ENCODE measurements around the gene ANHX. TPM values are rescaled to one million over a fixed set of nuclear protein-coding genes. Genes with fewer than 3 reads are reported as not detected.

The ANHX gene
- total RNA-seq, 1 experiment from 2014 or later: not detected

GRCh38 chr12:133233993-133234564 lies 1.6 kb downstream of the ANHX start:
- Histone ChIP-seq H3F3A (ENCODE audit: low read length, unreplicated experiment) (no peaks in the 10 kb centered on the region), H3K4me2 (ENCODE audit: low read length) (no peak overlapping the region), H3K36me3 (ENCODE audit: low read depth, low read length) (no peaks in the 10 kb centered on the region), H3K9me3 (ENCODE audit: low read length) (no peaks in the 10 kb centered on the region), H3K27me3 (ENCODE audit: low read length) (no peaks in the 10 kb centered on the region), H3K4me1 (ENCODE audit: insufficient read depth, low read length) (no peaks in the 10 kb centered on the region), H2AFZ (ENCODE audit: low read length) (no peak overlapping the region), H4K20me1 (ENCODE audit: low read length) (no peaks in the 10 kb centered on the region), H3K9ac (ENCODE audit: low read length) (no peak overlapping the region), H3K27ac (ENCODE audit: low read length) (no peak overlapping the region), H3K79me2 (ENCODE audit: low read length) (no peaks in the 10 kb centered on the region), H3K4me3 (ENCODE audit: low read length) (no peak overlapping the region), H3K9me2 (replicated peaks; ENCODE audit: low read length) (no peaks in the 10 kb centered on the region)
- DNase-seq (no peak), ATAC-seq (no peak)
- intact Hi-C loops (cut with micrococcal nuclease): no loop called here
- TF ChIP-seq EZH2phosphoT487 (IDR thresholded peaks at IDR 0.05; ENCODE audit: borderline replicate concordance, low read length) (no peak), EZH2 (IDR thresholded peaks at IDR 0.05; ENCODE audit: low read length, unreplicated experiment) (no peak)
- TF ChIP-seq, protein P1, sequence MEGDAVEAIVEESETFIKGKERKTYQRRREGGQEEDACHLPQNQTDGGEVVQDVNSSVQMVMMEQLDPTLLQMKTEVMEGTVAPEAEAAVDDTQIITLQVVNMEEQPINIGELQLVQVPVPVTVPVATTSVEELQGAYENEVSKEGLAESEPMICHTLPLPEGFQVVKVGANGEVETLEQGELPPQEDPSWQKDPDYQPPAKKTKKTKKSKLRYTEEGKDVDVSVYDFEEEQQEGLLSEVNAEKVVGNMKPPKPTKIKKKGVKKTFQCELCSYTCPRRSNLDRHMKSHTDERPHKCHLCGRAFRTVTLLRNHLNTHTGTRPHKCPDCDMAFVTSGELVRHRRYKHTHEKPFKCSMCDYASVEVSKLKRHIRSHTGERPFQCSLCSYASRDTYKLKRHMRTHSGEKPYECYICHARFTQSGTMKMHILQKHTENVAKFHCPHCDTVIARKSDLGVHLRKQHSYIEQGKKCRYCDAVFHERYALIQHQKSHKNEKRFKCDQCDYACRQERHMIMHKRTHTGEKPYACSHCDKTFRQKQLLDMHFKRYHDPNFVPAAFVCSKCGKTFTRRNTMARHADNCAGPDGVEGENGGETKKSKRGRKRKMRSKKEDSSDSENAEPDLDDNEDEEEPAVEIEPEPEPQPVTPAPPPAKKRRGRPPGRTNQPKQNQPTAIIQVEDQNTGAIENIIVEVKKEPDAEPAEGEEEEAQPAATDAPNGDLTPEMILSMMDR (conservative IDR thresholded peaks at IDR 0.05; ENCODE audit: low read depth, low read length): no peak
- BruUV-seq (replicated peaks): no TSS peak
- POLR2A ChIA-PET (ENCODE audit: unreplicated experiment): no interaction called here
- CTCF ChIA-PET: no interaction called here

DNA sequence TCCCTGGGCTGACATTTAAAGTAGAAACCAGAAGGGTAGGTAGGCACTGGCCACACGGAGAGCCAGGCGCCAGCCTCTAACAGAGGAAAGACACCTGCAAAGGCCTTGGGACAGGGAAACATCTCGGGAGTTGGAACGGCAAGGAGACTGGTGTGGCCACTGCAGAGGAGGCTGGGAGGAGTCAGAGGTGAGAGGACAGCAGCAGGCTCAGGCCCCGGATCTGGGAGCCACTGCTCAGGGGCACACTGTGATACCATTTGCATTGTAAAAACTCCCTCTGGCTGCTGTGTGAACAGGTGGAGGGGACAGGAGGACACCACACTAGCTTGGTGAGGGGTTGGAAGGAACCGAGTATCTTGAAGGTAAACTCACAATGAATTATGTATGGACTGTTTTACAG lies 2.7 kb downstream of the ANHX start:
- H3K36me3 ChIP-seq (ENCODE audit: low read depth, low read length): no peaks in the 10 kb centered on the region
- no peak overlapping the region for H3K4me2 ChIP-seq (ENCODE audit: low read length)
- no peaks in the 10 kb centered on the region for H3K4me1 ChIP-seq (ENCODE audit: insufficient read depth, low read length)
- BruUV-seq (replicated peaks): no TSS peak
- no peaks in the 10 kb centered on the region for H3K9me3 ChIP-seq (ENCODE audit: low read length)
- H4K20me1 ChIP-seq (ENCODE audit: low read length): no peaks in the 10 kb centered on the region
- H3K4me3 ChIP-seq (ENCODE audit: low read length): no peak overlapping the region
- DNase-seq: no peak
- ATAC-seq: no peak
- intact Hi-C loops (cut with micrococcal nuclease): no loop called here
- H3K9ac ChIP-seq (ENCODE audit: low read length): no peak overlapping the region
- H3K27ac ChIP-seq (ENCODE audit: low read length): no peak overlapping the region
- H3K27me3 ChIP-seq (ENCODE audit: low read length): no peaks in the 10 kb centered on the region
- H3K9me2 ChIP-seq (replicated peaks; ENCODE audit: low read length): no peaks in the 10 kb centered on the region
- no peaks in the 10 kb centered on the region for H3K79me2 ChIP-seq (ENCODE audit: low read length)
- ChIA-PET POLR2A (ENCODE audit: unreplicated experiment) (no interaction called here), CTCF (no interaction called here)
- H3F3A ChIP-seq (ENCODE audit: low read length, unreplicated experiment): no peaks in the 10 kb centered on the region
- H2AFZ ChIP-seq (ENCODE audit: low read length): no peak overlapping the region
- TF ChIP-seq, protein P1 (conservative IDR thresholded peaks at IDR 0.05; ENCODE audit: low read depth, low read length): no peak
- TF ChIP-seq EZH2 (IDR thresholded peaks at IDR 0.05; ENCODE audit: low read length, unreplicated experiment): no peak
- no peak for TF ChIP-seq EZH2phosphoT487 (IDR thresholded peaks at IDR 0.05; ENCODE audit: borderline replicate concordance, low read length)

DNA sequence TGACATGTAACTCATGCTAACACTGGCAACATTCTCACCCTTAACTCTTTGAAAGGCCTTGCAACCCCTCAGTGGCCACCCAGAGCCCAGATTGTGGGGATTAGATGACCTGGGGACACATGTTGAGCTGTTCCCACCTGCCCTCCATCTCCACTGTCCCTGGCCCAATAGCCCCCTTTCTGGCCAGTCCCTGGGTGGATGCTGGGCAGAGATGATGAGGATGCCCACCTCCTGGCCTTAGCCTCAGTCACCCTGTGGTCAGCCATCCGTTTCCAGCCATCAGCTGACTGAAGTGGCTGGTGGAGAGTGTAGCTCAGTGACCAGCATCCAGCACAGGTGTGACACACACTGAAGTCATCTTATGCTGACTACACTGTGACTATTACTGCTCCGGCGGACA lies 4.7 kb downstream of the ANHX start:
- intact Hi-C loops (cut with micrococcal nuclease): no loop called here
- Histone ChIP-seq H3K9ac (ENCODE audit: low read length) (no peak overlapping the region), H3F3A (ENCODE audit: low read length, unreplicated experiment) (no peaks in the 10 kb centered on the region), H3K9me2 (replicated peaks; ENCODE audit: low read length) (no peaks in the 10 kb centered on the region), H3K27ac (ENCODE audit: low read length) (no peak overlapping the region), H4K20me1 (ENCODE audit: low read length) (no peaks in the 10 kb centered on the region), H3K36me3 (ENCODE audit: low read depth, low read length) (no peaks in the 10 kb centered on the region), H3K27me3 (ENCODE audit: low read length) (no peaks in the 10 kb centered on the region), H3K4me3 (ENCODE audit: low read length) (no peak overlapping the region), H3K9me3 (ENCODE audit: low read length) (no peaks in the 10 kb centered on the region), H2AFZ (ENCODE audit: low read length) (no peak overlapping the region), H3K4me1 (ENCODE audit: insufficient read depth, low read length) (no peaks in the 10 kb centered on the region), H3K79me2 (ENCODE audit: low read length) (no peaks in the 10 kb centered on the region), H3K4me2 (ENCODE audit: low read length) (no peak overlapping the region)
- no TSS peak for BruUV-seq (replicated peaks)
- ChIA-PET CTCF (no interaction called here), POLR2A (ENCODE audit: unreplicated experiment) (no interaction called here)
- no peak for DNase-seq
- ATAC-seq: no peak
- TF ChIP-seq EZH2 (IDR thresholded peaks at IDR 0.05; ENCODE audit: low read length, unreplicated experiment): no peak
- no peak for TF ChIP-seq EZH2phosphoT487 (IDR thresholded peaks at IDR 0.05; ENCODE audit: borderline replicate concordance, low read length)
- TF ChIP-seq, protein P1 (conservative IDR thresholded peaks at IDR 0.05; ENCODE audit: low read depth, low read length): no peak
